GM12872 (cell line): Measurements from ENCODE around the gene LPP.

Experiments
- TF ChIP-seq, protein P1 (sequence below): IDR thresholded peaks from 3 replicates; pipeline ENCODE4 v1.5.1; 2011; ENCODE audit warnings: low read depth, mild to moderate bottlenecking, low read length, moderate library complexity; ENCODE audit not compliant: insufficient read depth

LPP gene

DNA sequence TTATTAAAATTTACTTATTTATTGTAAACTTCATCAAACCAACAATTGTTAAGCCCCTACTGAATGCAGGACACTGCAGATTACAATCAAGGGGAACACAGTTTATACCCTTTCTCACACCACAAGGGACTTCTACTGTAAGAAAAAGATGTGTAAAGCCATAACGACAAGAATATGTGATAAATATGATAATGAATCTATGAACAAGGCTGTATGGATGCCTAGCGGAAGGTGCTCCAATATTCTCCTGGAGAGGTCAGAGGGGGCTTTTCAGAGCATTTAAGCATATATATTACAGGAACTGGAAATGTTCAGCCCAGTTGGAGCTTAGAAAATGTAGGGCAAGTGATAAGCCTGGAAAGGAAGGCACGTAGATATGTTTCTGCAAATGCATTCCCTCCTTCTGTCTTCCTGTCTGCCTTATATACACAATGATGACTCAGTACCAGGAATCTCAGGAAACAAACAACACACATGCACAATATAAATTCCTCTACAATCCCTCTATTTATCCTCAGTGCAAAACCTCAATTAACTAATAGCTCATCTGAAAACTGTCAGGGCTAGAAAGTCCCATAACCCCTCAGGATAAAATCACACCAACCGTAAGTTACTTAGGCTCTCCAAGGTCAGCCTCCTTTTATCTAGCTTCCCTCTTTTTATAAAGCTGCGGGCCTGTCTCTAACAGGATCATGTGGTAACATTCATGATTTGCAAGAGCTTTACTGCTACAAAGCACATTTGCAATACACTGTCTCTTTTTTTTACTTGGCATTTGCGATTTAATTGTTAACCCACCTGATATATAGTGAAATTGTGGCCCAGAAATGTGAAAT lies 393.1 kb downstream of the LPP start:
- TF ChIP-seq, protein P1, sequence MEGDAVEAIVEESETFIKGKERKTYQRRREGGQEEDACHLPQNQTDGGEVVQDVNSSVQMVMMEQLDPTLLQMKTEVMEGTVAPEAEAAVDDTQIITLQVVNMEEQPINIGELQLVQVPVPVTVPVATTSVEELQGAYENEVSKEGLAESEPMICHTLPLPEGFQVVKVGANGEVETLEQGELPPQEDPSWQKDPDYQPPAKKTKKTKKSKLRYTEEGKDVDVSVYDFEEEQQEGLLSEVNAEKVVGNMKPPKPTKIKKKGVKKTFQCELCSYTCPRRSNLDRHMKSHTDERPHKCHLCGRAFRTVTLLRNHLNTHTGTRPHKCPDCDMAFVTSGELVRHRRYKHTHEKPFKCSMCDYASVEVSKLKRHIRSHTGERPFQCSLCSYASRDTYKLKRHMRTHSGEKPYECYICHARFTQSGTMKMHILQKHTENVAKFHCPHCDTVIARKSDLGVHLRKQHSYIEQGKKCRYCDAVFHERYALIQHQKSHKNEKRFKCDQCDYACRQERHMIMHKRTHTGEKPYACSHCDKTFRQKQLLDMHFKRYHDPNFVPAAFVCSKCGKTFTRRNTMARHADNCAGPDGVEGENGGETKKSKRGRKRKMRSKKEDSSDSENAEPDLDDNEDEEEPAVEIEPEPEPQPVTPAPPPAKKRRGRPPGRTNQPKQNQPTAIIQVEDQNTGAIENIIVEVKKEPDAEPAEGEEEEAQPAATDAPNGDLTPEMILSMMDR, result no peak

DNA sequence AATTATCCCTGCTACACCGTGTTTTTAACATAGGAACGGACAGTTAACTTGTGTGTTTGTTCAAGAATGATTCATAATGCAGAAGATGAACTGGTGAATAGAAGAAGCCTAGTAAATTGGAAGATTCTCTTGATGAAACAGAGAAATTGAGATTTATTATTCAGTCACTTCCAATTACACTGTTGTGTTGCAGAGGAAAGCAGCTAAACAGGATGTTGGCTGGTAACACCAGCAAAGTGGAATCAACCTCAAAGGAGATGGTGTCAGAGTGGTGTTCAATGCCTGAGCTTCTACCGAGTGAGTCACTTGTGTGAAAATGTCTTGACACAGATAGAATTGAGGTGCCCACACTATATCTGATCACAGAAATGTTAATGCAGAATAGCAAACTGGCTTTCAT lies 399.6 kb downstream of the LPP start:
- TF ChIP-seq, protein P1, result no peak

DNA sequence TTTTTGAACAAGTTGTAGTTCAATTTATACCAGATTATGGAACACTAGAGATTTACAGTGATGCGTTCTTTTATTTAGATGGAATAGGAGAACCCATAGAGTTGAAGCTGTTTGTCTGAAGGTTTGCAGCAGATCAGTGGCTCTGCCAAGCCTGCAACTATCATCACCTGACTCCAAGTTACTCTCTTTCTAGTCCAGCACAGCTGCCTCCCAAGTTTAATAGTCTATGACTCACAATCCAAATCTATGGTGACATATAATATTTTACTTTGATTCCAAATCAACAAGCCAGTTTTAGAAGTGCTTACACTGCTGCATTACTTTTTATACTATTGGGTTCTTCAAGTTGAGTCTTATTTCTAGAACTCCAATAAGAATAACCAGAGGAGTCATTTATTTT lies 400.4 kb downstream of the LPP start:
- TF ChIP-seq, protein P1, result no peak

DNA sequence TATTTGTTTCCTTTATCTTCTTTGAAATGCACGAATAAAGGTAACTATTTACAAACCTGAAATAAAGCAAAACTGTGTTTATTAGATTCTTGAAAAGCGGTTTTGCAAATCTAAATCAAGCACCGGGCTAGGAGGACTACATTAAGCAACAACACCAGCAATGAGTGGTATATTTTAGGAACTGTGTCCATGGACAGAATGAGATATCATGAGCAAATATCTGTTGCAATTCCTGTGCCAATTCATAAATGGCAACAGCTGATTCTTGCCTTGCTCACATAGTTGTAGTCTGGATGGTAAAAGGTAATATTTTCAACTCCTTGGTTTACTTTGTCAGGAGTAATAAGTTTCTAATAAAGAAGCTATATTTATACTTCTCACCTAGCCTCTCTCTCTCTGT lies 403.3 kb downstream of the LPP start:
- TF ChIP-seq, protein P1, result no peak

DNA sequence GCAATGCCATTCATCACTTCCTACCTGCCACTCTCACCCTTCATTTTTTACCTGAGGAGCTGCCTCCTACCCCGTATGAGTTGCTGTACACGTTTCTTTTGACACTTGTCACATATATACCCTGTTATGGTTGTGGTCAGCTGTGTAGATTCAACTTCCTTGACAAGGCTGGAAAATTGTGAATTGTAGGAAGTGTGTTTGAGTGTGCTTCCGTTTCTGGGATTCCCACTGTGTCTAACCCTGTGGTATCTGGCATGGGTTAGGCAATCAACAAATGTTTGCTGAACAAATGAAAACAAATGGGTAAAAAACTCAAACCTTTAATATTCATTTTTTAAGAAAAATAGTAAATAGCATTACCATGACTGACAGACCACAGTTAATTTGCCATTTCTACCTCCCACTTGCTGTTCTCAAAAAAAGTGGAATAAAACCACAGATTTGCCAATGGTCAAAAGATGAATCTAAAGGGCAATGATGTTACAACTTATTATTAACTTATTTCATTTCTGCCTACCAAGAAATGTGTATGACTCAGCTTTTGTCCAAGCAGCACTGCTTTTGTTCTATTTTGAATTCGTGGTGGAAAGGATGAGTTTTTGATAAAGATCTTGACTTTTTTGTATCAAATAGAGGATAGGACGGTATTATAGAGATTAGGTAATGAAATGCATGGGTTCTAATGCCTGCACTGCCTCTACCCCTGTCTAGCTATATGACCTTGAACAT lies 404.6 kb downstream of the LPP start:
- TF ChIP-seq, protein P1, result no peak

DNA sequence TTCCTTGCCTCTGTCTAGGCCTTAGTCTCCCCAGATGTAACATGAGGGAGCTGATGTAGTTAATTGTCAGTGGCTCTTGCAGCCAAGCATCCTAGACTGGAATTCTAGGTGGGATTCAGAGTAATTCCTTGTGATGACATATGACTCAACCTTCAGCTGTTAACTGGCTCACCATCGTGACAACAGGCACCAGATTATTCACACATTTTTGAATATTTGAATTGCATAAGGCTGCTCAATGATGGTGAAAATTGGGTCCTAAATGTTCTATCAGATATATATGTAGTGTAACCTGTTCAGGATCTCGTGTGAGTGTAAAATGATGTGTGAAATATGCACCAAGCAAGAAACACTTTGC lies 405.1 kb downstream of the LPP start:
- TF ChIP-seq, protein P1, result no peak

DNA sequence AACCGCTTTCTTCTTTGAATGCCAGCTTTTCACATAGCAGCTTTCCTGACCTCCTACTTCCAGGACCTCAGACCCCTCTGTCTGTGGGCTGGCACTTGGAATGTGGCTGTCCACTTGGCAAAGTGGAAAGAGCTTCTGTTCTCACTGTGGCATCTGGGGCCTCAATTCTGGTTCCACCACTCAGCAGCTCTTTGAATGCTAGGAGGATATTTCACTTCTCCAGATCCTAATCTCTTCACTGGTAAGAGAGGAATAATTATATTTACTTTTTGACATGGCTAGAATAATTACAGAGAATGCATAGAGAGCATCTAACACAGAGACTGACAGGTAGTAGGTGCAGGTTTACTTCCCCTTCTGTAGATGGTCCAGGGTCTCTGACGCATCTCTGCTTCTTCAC lies 405.9 kb downstream of the LPP start:
- TF ChIP-seq, protein P1, result no peak
